NCI-H1092 treated with DMSO at 0.1 percent for 48 hours (cell line): ENCODE data around the gene CEBPG.
A peak's percentile ranks its signal among the peaks of the same experiment; 100 is the strongest.

Source experiments
- DNase-seq: peaks from one replicate; lab custom pipeline; 2025; lab: John Stamatoyannopoulos, UW

CEBPG gene

GRCh38 chr19:33373453-33374235, at the start of gene CEBPG:
TSS of gene CEBPG (plus strand) at chr19:33373709. CDS start at chr19:33379240, 5,531 bp downstream.
- DNase-seq = peak; percentile 66

- no peak for DNase-seq
Measured at GRCh38 chr19:33324628-33325027, 48.9 kb upstream of the CEBPG start.

GRCh38 chr19:33325920-33326319, 47.6 kb upstream of the CEBPG start:
- DNase-seq = peak; percentile 9

GRCh38 chr19:33329060-33329459, 44.4 kb upstream of the CEBPG start:
- DNase-seq = no peak

- DNase-seq = no peak
Measured at GRCh38 chr19:33329736-33330135, 43.8 kb upstream of the CEBPG start.

GRCh38 chr19:33332248-33332647, 41.3 kb upstream of the CEBPG start:
- DNase-seq = no peak

GRCh38 chr19:33333151-33333550, 40.4 kb upstream of the CEBPG start:
- DNase-seq = no peak

GRCh38 chr19:33333642-33334041, 39.9 kb upstream of the CEBPG start:
- no peak for DNase-seq

- no peak for DNase-seq
Measured at GRCh38 chr19:33334271-33334670, 39.2 kb upstream of the CEBPG start.

- DNase-seq = no peak
Measured at GRCh38 chr19:33335446-33335845, 38.1 kb upstream of the CEBPG start.

- DNase-seq = no peak
Measured at GRCh38 chr19:33339016-33339984, 34.2 kb upstream of the CEBPG start.

GRCh38 chr19:33340991-33341390, 32.5 kb upstream of the CEBPG start:
- DNase-seq = no peak

- DNase-seq = no peak
Measured at GRCh38 chr19:33343301-33343700, 30.2 kb upstream of the CEBPG start.

GRCh38 chr19:33343859-33344572, 29.5 kb upstream of the CEBPG start:
- DNase-seq = no peak

GRCh38 chr19:33344573-33344925, 29.0 kb upstream of the CEBPG start:
- DNase-seq = no peak

- no peak for DNase-seq
Measured at GRCh38 chr19:33345163-33345562, 28.3 kb upstream of the CEBPG start.

GRCh38 chr19:33346665-33347064, 26.8 kb upstream of the CEBPG start:
- no peak for DNase-seq

GRCh38 chr19:33347300-33347699, 26.2 kb upstream of the CEBPG start:
- no peak for DNase-seq

- no peak for DNase-seq
Measured at GRCh38 chr19:33348301-33349010, 25.1 kb upstream of the CEBPG start.

GRCh38 chr19:33349319-33350289, 23.9 kb upstream of the CEBPG start:
- no peak for DNase-seq
